GM18519 (cell line): ENCODE results near the gene PHF12.

Experiments
- ATAC-seq: cut with Tn5 transposase; IDR thresholded peaks from one replicate; pipeline ENCODE4 v1.9.1; 2021; ENCODE audit warnings: mild to moderate bottlenecking, moderate library complexity; ENCODE audit not compliant: unreplicated experiment, low FRiP score

PHF12 gene

DNA sequence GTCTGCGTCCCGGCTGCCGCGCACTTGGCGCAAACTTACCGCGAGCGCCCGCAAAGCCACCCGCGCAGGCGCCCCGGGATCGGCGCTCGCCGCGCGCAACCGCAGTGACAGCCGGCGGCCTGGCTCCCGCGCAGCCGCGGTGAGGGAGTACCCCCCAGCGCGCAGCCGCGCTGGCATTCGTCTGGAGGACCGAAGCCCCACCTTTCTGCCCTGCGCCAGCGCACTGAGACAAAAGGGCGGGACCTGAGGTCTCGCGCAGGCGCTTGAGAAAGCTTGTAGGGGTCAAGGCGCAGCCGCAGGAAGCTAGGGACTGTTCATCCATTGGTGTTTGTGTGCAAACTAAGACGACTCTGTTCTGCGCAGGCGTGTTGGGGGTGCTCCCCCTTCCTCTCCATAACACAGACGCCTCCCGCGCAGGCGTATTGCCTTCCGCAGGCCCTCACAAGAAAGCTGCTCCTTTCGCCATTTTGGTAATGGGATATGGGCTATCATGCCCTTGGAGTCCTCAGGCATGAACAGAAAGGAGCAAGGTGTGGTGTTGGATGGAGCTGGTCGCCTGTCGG, at the start of gene PHF12:
Gene PHF12 (minus strand): TSS at position 91 of the 563 bp plus-strand sequence. CDS start 558 bp downstream, outside the sequence.
- ATAC-seq: peak; percentile 60

DNA sequence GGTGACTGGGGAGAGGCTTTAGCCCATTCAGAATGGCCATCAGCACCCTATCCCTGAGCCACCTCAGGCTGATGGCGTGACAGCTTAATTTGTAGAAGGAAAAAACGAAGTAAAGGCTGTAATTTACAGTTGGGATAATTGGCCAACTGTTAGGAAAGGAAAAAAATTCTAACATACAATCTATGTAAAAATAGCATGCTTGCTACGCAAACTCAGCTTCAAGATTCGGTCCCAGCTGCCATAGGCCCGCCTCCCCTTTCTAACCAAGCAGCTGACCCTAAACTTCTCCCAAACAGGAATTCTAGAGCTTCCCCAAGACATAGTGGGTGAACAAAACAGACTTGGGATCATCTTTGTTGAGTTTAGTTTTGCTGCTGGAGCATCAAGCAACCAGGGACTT, 49.7 kb upstream of the PHF12 start:
- ATAC-seq: no peak

DNA sequence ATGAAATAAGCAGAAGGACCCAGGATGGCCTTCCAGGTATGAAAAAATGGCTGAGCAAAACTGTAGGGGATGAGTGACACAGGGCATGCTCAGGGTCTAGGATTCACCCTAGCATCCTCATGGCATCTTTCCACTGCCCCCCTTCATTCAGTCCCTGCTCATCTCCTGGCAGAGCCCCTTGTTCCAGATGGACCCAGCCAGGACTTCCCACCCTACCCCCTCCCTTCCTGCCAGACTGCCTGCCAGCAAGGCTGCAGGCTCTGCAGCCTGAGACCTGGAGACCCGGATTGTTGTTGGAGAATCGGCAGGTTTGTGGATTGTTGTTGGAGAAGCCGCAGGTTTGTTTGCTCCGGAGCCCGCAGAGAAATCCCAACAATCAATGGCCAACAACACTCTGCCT, 47.9 kb upstream of the PHF12 start:
- no peak for ATAC-seq

DNA sequence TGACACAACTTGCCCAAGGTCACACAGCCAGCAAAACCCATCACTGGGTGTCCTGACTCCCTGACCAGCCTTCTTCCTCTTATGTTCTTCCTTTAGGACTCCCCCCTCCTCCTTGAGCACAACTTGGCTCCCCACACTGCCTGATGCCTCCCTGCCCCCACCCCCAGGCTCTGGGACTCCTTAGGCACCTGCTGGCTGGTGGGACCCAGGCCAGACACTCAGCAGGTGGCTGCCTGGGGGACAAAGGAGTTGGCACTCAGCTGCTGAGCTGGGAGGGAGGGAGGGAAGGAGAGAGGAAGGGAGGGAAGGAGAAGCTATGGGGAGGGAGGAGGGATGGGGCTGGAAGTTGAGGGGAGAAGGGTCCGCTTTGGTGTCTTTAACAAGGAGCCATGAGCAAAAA, 46.5 kb upstream of the PHF12 start:
- no peak for ATAC-seq

DNA sequence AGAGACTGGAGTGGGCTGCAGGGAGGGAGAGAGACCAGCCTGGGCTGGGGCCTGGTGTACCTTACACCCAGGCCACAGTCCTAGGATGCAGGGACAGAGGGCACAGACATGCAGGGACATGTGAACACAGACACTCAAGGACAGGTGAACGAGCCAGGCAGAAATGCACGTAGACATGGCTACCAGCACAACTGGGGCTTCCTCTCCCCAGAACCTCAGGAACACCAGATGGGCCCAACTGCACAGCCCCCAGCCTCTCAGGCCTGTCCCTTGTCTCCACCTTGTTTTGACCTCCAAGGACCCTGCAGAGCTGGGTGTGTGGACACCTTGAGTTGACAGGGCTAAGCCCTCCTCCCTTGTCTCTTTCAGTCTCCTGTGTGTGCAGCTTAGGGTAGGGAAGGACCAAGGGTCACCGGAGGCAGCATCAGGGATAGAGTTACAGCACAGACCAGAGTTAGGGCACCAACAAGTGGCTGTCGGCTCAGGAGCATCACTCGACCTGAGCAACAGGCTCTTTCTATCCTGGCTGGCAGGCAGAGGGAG, 45.3 kb upstream of the PHF12 start:
- ATAC-seq: no peak

DNA sequence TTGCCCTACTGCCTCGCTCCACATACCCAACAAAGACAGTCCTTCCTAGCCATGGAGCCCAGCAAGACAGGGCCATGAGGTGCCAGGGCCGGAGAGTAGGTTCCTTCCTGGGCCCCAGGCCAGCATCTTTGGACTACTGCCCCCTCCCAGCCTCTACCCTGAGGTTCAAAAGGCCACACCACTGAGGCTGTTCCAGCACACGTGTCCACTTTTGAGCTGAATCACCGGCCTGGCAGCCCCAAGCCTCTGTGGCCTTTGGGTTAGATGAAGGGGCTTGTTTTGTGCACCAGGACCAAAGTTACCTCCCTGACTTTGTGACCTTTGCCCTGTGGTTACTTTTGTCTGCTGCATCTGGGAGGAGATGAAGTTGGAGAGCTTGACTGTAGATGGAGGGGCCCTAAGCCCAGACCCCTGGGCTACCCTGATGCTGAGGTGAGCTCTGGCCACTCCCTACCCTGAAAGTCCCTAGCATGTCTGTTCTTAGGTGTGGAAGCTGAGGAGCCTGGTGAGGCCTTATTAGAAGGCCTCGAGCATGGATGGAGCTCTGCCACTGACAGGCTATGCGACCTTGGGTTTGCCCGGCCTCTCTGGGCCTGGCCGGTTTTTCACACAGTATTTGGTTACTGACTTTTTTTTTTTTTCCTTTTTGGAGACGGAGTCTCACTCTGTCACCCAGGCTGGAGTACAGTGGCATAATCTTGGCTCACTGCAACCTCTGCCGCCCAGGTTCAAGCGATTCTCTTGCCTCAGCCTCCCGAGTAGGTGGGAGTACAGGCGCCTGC, 42.5 kb upstream of the PHF12 start:
- no peak for ATAC-seq

DNA sequence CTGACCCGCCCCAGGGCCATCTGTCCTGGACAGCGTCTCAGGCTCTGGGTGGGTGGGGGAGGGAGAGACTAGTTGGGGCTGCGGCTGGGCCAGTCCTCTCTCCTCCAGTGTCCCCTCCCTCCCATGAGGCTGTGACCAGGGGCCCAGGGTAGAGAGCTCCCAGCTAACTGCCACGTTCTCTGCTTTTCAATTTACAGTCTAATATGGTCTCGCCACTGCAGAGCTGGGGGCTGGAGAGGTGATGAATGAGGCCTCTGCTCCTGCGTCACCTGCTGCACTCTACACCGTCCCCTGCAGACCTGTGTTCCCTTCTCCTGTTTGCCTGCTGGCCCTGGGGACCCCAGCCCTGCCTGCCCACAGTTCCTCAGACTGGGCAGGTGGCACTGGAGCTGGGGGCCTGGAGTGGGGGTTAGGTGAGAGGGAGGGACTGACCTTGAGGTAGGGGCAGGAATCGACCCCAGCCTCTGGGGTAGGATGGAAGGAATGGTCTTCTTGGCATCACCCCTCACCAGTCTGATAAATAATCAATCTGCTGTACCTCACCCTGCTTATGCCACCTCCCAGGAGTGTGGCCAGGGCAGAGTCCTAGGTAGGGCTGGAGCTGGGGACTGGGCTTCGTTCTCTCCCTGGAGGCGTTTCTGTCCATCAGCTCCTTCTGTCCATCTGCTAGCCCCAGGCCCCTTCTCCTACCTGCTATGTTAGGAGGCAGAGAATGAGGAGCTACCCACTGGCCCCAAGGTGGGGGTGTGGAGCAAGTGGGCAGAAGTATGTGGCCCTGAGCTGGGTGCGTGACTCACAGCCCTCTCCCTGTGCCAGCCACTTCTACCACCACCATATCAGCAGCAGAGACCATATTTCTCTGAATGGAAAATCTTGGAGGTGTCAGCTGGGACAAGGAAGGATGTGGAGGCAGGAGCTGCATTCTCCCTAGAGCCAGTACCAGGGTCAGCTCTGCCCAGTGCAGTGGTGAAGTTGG, 41.6 kb upstream of the PHF12 start:
- no peak for ATAC-seq

DNA sequence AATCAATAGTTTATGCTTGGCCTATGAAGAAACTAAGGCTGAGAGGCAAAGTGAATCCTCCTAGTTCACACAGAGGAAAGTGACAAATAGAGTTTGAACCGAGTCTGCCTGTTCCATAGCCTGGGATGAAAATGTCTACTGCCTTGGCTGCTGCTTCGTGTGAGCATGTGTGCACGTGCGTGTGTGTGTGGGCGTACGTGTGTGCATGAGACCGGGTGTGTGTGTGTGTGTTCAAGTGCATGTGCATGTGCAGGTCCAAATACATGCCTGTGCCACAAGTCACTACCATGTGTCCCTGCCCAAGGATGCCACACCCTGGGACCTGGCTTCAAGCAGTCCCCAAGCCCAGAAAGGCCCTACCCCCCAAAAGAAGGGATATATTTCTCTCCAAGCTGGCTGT, 40.9 kb upstream of the PHF12 start:
- no peak for ATAC-seq

DNA sequence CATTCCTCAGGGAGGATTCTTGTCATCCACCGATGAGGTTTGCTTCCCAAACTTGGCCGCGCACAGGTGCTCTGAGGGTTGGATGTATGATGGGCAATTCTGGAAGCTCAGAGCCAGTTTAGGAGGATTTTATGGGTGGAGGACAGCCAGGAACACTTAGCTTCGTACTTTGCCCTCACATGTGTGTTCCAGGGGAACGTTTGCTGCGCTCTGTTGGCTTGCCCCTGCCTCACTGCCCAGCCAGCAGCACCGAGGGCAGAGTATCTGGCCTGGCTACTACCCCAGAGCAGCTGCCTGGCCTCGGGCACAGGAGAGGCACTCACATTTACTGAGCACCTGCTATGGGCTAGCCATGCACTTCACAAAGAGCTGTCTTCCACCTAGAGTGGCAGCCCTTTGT, 40.5 kb upstream of the PHF12 start:
- ATAC-seq: no peak

DNA sequence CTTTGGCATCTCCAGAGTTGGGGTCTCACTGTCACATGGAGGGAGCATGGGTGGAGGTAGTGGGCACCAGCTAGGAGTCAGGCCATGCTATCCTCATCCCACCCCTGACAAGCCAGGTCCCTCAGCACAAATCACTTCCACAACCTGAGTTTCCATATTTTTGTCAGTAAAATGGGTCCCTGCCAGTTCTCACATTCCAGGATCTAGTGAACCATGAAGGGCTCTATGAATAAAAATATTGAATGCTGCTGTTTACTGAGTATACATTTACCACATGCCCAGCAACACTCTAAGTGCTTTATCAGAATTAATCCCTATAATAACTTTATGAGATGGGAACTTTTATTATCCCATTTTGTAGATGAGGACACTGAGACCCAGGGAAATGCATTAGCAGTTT, 37.7 kb upstream of the PHF12 start:
- no peak for ATAC-seq

DNA sequence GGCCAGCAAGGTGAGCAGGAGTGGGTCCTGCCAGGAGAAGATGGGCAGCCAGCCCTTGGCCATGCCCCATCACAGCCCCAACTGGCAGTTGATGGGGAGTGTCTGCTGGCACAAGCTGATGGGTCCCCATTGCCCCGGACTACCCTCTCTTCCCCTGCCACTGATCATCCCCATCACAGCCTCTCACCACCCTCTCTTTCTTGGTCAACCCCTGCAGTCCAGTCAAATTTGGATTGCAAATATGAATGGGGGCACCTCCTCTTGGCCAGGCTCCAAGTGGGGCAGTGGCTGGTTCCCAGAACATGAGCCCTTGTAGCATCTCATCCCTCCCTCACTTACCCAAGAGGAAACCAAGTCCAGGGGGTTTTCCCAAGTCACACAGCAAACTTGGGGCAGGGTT, 37.2 kb upstream of the PHF12 start:
- no peak for ATAC-seq

DNA sequence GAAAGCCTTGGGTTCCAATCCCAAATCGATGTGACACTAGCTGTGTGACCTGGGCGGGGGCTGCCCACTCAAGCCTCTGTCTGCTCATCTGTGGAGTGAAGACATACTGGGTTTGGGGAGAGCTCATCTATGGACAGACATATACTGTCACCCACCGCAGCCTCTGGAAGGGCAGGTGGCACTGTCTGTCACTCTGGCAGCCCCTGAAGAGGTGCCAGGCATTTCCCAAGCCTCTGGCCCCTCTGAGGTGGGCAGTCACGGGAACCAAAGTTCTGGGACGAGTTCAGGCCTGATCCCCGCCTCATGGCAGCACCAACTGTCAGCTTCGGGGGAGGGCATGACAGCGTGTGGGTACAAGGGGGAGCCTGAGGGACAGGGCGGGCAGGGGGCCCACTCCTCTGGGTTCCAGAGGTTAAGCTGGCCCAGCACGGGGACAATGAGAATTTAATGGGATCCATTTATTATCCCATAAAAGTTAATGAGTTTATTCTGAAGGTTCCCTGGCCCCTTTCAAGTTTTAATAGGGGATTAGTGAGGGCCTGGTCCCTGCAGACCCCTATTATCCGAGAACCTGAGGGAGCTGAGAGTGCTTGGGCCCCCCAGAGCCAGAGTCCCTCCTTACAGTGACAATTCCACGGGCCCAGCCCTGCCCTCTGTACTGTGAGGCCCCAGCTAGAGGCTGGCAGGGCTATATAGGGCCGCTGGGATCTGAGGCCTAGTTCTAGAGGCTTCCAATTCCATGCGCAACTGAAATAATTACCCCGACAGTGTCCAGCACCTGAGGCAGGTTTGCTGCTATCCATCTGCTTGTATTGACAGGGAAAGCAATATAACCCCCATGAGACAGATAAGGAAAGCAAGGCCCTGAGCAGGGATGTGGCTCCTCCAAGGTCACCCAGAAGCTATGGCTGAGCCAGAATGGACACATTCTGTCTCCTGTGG, 35.7 kb upstream of the PHF12 start:
- ATAC-seq: no peak

DNA sequence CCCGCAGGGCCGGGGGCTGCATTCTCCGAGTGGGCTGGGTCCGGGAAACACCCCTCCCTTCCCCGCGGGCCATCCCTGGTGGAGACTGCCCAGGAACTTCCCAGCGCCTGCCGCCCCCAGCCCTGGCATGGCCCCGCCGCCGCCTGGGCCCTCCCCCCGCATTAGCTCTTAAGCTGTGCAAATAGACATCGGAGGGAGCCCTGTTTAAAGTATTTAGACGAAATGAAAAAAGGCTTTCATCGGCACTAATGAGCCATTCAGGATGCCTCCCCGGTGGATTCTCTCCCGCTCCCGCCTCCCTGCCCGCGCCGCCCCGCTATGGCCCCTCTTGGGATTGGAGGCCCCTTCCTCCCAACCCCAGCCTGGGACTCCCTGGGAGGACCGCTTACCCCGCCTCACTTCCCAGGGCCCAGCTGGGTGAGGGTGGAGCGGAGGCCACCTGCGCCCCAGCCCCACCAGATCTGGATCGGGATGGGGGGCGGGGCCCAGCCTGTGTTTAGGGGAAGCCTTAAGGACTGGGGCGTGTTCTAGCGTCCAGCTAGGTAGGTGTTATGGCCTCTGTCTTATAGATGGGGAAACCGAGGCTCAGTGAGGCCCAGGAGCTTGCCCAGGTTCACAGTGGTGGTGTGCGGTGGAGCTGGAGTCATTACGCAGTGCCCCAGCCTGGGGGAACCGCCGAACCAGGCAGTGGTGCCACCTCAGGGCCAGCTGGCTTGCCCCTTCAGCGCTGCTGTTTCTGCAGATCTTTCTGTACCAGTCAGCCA, 34.8 kb upstream of the PHF12 start:
- no peak for ATAC-seq

DNA sequence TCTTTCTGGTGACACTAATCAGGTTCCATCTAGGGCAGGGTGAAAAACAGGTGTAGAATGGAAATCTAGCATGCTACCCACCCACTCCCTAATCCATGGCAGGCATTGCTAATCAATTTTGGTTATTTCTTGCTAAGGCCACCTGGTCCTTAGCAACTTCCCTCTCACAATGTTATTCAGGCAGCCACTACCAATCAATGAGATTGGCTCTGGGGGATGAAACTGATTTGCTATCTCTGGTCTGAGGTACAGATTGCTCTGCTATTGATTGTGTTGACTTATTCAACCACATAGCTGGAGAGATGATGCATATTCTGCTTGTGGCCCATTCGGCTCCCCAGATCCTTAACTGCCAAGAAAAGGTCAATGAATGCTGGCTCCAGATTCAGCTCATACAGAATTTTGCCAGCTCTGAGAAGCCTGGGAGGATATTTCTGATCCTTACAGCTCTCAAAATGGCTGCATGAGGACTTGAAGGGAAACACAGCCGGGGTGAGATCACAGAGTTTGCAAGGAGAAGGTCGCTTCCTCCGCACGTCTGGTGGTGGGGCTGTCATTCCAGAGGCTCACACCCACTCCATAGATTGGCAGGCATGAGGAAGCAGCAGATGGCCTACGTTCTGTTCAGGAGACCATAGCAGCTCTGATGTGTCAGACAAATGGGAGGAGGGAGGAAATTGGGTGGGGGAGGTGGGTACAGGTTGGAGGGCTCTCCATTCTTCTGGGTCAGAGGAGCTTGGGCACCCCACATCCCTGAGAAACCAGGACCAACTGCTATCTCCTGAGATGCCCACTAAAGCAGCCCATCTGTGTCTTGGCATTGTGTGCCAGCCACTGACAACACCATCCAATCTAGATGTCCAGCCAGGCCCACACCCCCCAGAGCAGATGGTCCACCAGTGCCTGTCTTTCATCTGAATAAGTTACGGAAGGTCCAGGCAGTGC, 32.2 kb upstream of the PHF12 start:
- no peak for ATAC-seq

DNA sequence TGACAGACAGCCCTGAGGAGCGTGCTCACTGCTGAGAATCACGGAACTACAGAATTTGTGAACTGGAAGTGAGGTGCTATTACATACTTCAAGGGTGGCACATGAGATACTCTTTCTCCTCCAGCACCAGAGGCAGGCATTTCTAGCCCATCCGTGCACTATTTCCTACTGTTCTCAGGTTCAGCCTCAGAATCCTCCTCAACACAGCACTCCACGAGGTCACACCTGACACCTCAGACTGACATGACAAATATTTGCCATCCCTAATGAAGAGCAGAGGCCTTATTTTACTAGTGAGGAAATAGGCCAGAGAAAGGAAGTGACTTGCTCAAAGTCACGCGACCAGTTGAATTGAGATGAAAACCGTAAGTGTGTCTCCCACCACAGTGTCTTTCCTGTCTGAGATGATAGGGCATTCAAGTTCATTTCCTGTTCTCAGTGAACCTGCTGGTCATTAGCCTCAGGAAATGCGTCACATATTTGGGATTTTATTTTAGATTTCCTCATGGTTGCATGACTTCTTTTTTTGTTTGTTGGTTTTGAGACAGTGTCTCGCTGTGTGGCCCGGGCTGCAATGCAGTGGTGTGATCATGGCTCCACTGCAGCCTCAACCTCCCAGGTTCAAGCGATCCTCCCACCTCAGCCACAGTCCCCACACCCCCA, 30.9 kb upstream of the PHF12 start:
- ATAC-seq: peak; percentile 47

DNA sequence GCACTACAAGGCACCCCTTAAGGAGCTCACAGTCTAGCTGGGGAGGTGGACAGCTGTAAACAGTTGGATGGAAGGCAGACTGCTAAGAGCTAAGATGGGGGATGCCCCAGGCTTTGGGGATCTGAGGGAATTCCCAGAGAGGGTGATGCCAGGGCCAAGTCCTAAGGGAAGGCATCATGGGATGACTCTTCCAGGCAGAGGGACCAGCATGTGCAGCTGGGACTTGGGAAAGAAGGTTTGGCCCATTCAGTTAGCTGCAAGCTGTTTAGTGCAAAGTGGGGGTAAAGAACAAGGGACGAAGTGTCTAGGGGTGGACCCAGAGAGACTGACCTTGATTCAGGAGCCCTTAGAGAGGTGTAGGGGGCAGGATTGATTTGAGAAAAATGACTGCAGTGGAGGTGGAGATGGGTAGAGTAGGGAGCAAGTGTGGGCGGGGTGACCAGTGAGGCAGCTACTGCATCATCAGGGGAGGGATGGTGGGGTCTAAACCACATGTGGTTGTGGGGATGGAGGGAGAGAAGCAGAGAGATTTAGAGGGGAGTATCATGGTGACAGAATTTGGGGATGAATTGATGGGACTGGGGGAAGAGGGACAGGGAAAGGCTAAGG, 27.1 kb upstream of the PHF12 start:
- ATAC-seq: no peak
